Germinal center (tissue), 1 donor: Measurements from ENCODE around the gene RBM6.
"Not testable (repeated sequence)": the region's sequence is repeated elsewhere in the genome, so short reads cannot be mapped to it uniquely, and the experiment has no call there.

Experiments used
- DNase-seq: peaks from one replicate; pipeline ENCODE4 v3.0.0; 2012; ENCODE audit warnings: mixed read lengths, low spot score

The RBM6 gene

GRCh38 chr3:49976942-49977341, 37.0 kb downstream of the RBM6 start:
- no peak for DNase-seq

GRCh38 chr3:49984394-49984793, 44.4 kb downstream of the RBM6 start:
- DNase-seq, result no peak

- DNase-seq, result no peak
Measured at GRCh38 chr3:49992326-49992725, 52.4 kb downstream of the RBM6 start.

- DNase-seq, result no peak
Measured at GRCh38 chr3:49994476-49994875, 54.5 kb downstream of the RBM6 start.

- DNase-seq, result no peak
Measured at GRCh38 chr3:49996016-49996415, 56.1 kb downstream of the RBM6 start.

GRCh38 chr3:49997862-49998261, 57.9 kb downstream of the RBM6 start:
- no peak for DNase-seq

GRCh38 chr3:49998326-49998725, 58.4 kb downstream of the RBM6 start:
- DNase-seq, result no peak

GRCh38 chr3:50001511-50001910, 61.6 kb downstream of the RBM6 start:
- no peak for DNase-seq

- no peak for DNase-seq
Measured at GRCh38 chr3:50003216-50003615, 63.3 kb downstream of the RBM6 start.

GRCh38 chr3:50003824-50004223, 63.9 kb downstream of the RBM6 start:
- no peak for DNase-seq

GRCh38 chr3:50008931-50009330, 69.0 kb downstream of the RBM6 start:
- DNase-seq, result no peak

GRCh38 chr3:50010959-50011358, 71.0 kb downstream of the RBM6 start:
- DNase-seq, result no peak

- DNase-seq, result no peak
Measured at GRCh38 chr3:50015918-50016317, 76.0 kb downstream of the RBM6 start.

- DNase-seq, result no peak
Measured at GRCh38 chr3:50028346-50028745, 88.4 kb downstream of the RBM6 start.

GRCh38 chr3:50031201-50031600, 91.3 kb downstream of the RBM6 start:
- DNase-seq, result not testable (repeated sequence)

- DNase-seq, result no peak
Measured at GRCh38 chr3:50044976-50045375, 105.0 kb downstream of the RBM6 start.

GRCh38 chr3:50047426-50047825, 107.5 kb downstream of the RBM6 start:
- no peak for DNase-seq

- no peak for DNase-seq
Measured at GRCh38 chr3:50050361-50050760, 110.4 kb downstream of the RBM6 start.

- no peak for DNase-seq
Measured at GRCh38 chr3:50057756-50058155, 117.8 kb downstream of the RBM6 start.

GRCh38 chr3:50068134-50068533, 128.2 kb downstream of the RBM6 start:
- no peak for DNase-seq

- no peak for DNase-seq
Measured at GRCh38 chr3:50078091-50078490, 138.1 kb downstream of the RBM6 start.

- DNase-seq, result no peak
Measured at GRCh38 chr3:50078622-50079021, 138.7 kb downstream of the RBM6 start.

GRCh38 chr3:50084951-50085350, 145.0 kb downstream of the RBM6 start:
- not testable (repeated sequence) for DNase-seq

- DNase-seq, result peak; percentile 97
Measured at GRCh38 chr3:50088725-50089608, 149.0 kb downstream of the RBM6 start, which contains the start of gene RBM5. Gene RBM5, plus strand, starts transcription at chr3:50088919. Its CDS starts 1,516 bp downstream, at chr3:50090435.
